IPS-NIHi11 (cell line): ENCODE results near the gene MPP4.

Experiments
- DNase-seq: peaks from one replicate; pipeline ENCODE4 v3.0.0; 2012; ENCODE audit warnings: mixed read lengths, low spot score

Gene MPP4

GRCh38 chr2:201698588-201699226 is at the start of gene MPP4:
Gene MPP4, minus strand, starts transcription at chr2:201698644. Its CDS starts 4,690 bp downstream, at chr2:201693954.
- DNase-seq: no peak

- no peak for DNase-seq
These were observed 48.1 kb upstream of the MPP4 start for GRCh38 chr2:201746551-201746950.

GRCh38 chr2:201735486-201735885 is 37.0 kb upstream of the MPP4 start:
- DNase-seq: no peak

GRCh38 chr2:201734111-201734510 is 35.7 kb upstream of the MPP4 start:
- no peak for DNase-seq

GRCh38 chr2:201733544-201733943 is 35.1 kb upstream of the MPP4 start:
- no peak for DNase-seq

- no peak for DNase-seq
These were observed 32.3 kb upstream of the MPP4 start for GRCh38 chr2:201730651-201731285.

GRCh38 chr2:201715459-201715858 is 17.0 kb upstream of the MPP4 start:
- no peak for DNase-seq

GRCh38 chr2:201712726-201713125 is 14.3 kb upstream of the MPP4 start:
- DNase-seq: no peak

- no peak for DNase-seq
These were observed 11.3 kb upstream of the MPP4 start for GRCh38 chr2:201709747-201710146.

GRCh38 chr2:201709049-201709448 is 10.6 kb upstream of the MPP4 start:
- no peak for DNase-seq

- no peak for DNase-seq
These were observed 9.3 kb upstream of the MPP4 start for GRCh38 chr2:201707753-201708152.

GRCh38 chr2:201707142-201707541 is 8.7 kb upstream of the MPP4 start:
- DNase-seq: no peak

- DNase-seq: no peak
These were observed 6.1 kb upstream of the MPP4 start for GRCh38 chr2:201704536-201704935.

- DNase-seq: no peak
These were observed 3.2 kb upstream of the MPP4 start for GRCh38 chr2:201701646-201702045.

- no peak for DNase-seq
These were observed 972 bp upstream of the MPP4 start for GRCh38 chr2:201699416-201699815.

- DNase-seq: no peak
These were observed 545 bp downstream of the MPP4 start for GRCh38 chr2:201697899-201698298.

GRCh38 chr2:201696151-201696659 is 2.2 kb downstream of the MPP4 start:
- DNase-seq: no peak

GRCh38 chr2:201685156-201685555 is 13.3 kb downstream of the MPP4 start:
- DNase-seq: no peak

- peak; percentile 90 for DNase-seq
These were observed 17.7 kb downstream of the MPP4 start for GRCh38 chr2:201680743-201681142.

- no peak for DNase-seq
These were observed 20.0 kb downstream of the MPP4 start for GRCh38 chr2:201678401-201678800.

- DNase-seq: no peak
These were observed 23.0 kb downstream of the MPP4 start for GRCh38 chr2:201675454-201675853.

- no peak for DNase-seq
These were observed 23.6 kb downstream of the MPP4 start for GRCh38 chr2:201674794-201675193.

- no peak for DNase-seq
These were observed 24.1 kb downstream of the MPP4 start for GRCh38 chr2:201674298-201674697.

GRCh38 chr2:201673546-201673945 is 24.9 kb downstream of the MPP4 start:
- DNase-seq: no peak
